GM18861 (cell line): ENCODE results near the gene KCNJ9.

ENCODE experiments used
- ATAC-seq: cut with Tn5 transposase; IDR thresholded peaks from one replicate; pipeline ENCODE4 v1.9.1; 2021; ENCODE audit not compliant: unreplicated experiment

The KCNJ9 gene

DNA sequence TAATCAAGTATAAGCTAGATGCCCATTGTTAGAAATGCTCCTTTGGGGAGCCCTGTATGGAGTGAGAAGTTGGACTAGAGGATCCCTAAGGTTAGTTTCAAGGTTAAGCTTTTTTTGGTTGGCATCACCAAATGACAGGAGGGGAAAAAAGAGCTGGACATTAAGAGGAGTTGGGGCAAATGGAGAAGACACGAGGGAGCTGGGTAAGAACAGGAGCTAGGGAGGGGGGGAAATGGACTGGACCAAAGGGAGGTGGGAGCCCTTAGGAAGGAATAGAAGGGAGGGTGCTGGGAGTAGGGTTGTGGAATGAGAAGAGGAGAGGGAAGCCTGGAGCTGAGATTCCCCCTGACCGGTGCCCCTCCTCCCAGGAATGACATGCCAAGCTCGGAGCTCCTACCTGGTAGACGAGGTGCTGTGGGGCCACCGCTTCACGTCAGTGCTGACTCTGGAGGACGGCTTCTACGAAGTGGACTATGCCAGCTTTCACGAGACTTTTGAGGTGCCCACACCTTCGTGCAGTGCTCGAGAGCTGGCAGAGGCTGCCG lies 5.9 kb downstream of the KCNJ9 start:
- ATAC-seq, result no peak

GRCh38 chr1:160089883-160090282 lies 8.5 kb downstream of the KCNJ9 start:
- no peak for ATAC-seq

- ATAC-seq, result no peak
These were observed 9.4 kb downstream of the KCNJ9 start for GRCh38 chr1:160090760-160091159.

DNA sequence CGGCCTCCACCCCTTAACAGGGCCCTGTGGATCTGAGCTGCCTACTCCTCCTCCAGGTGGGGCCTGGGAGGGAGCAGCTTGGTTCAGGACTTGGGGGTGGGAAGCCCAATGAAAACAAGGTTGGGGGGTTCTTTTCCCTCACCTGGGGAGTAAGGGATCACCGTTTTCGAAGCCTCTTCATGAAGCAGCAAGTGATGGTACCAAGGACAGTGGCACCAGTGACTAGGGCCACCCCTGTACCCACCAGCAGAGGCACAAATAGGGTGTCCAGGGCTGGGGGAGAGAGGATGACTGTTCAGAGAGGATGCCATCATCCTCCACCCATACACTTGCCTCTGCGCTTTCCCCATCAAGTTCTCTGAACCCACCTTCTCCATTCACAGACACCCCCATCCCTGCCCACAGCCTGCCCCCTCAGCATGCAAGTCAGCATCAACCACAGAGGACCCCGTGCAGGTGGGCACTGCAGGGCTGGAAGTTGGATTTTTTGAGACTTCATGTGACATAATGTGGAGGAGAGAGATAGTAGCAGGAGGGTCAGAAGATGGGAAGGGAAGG lies 10.4 kb downstream of the KCNJ9 start:
- no peak for ATAC-seq

DNA sequence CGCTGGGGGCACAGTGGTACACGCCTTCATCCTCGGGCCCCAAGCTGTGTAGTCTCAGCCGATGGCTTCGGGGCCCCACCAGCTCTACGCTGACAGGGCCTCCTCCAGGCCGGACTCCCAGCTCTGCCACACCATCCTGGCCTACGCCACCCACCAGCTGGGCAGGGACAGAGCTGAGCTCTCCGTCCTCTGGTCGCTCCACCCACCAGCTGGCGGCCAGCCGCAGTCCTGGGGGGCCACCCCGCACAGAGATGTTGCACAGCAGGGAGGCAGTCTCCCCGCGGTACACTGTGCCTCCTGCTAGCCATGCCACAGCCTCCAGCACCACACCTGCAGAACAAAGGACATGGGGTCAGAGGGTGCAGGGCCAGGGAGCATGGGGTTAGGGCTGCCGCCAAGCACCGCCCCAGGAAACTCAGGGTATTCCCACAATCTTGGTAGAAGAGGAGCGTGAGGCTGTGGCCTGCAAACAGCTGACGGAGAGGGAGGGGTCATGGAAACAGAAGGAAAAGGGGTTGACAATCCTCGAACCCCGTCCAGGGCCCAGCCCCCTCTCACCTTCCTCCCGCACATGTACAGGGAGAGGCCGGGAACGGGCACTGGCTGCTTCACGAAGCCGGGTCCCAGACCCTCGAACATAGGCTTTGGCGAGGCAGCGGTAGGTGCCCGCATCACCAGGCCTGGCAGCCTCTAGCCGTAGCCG lies 11.2 kb downstream of the KCNJ9 start:
- no peak for ATAC-seq

DNA sequence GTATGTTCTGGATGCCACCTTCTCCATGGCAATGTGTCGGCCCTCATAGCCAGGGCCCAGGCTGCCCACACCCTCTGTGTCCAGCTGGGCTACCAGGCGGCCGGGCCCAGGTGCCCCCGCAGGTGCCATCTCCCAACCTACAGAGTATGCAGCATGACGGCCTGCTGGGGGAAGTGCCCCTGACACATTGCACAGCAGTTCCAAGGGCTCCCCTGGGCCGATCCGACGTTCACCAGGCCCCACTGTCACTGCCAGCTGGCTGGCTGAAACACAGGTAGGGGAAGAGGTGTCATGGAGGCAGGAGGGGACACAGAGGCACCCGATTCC lies 11.7 kb downstream of the KCNJ9 start:
- no peak for ATAC-seq

DNA sequence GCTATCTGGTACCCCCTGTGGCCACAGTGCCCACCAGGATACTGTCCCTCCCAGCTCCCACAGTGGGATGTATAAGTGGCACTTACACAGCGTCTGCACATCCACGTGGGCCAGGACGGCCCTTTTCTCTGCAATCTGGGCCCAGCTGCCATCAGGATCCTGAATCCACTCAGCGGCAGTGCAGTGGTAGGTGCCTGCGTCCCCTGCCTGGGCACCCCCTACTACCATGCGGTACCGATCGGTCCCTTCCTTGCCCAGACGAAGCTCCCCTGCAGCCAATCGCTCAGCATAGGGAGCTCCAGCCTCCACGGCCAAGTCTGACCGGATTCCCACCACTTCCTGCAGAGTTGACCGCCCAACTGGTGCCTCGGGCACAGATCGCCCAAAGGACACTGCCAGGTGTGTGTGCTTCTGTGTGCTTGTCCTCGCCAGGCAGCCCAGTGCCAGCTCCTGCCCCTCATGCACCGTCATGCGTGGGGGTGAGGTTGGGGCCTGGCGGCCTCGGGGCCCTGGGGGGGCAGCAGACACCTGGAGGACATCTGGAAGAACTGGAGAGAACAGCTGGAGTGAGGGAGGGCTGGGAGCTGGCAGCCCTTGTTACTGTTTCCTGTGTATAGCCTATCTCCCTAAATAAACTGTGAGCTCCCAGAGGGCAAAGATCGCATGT lies 12.4 kb downstream of the KCNJ9 start:
- ATAC-seq, result no peak

GRCh38 chr1:160094291-160094625 lies 12.9 kb downstream of the KCNJ9 start:
- no peak for ATAC-seq

- ATAC-seq, result no peak
These were observed 13.5 kb downstream of the KCNJ9 start for GRCh38 chr1:160094806-160095205.

DNA sequence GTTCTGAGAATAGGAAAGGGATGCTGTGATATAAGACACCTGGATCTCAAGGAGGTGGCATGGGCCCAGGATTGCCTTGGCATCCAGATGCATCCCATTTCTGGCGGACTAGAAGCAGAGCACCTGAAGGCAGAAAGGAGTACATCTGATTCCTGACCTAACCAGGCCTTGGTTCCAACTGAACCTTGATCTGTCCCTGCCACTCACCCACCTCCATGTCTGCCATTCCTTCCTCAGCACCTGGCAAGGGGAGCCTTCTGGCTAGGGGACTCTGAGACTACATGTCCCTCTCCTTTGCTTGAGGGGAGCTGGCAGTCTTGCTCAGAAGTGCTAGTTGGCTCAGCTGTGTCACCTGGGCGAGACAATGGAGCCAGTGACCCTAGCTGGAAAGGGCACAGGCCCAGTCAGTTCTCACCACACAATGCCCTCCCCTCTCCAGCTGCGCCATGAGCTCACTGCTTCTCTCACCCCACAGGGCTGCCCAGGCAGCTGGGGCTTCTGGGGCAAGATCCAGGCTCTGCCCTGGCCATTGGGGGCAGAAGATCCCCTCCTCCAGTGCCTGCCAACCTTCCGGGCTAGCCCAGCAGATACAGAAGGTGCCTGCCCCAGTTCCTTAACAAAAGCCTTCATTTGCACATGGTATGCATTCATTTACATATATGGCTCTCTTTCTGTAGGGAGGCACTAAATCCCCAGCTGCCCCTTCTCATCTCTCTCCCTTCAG lies 14.2 kb downstream of the KCNJ9 start:
- no peak for ATAC-seq

- no peak for ATAC-seq
These were observed 15.2 kb downstream of the KCNJ9 start for GRCh38 chr1:160096274-160097116.

GRCh38 chr1:160097151-160097910 lies 16.0 kb downstream of the KCNJ9 start:
- no peak for ATAC-seq

- ATAC-seq, result peak; percentile 28
These were observed 16.8 kb downstream of the KCNJ9 start, which contains the start of gene IGSF8 for GRCh38 chr1:160097911-160098851. TSS of gene IGSF8 (minus strand) at chr1:160098619. CDS start at chr1:160098472, 147 bp downstream.

GRCh38 chr1:160098852-160099561 lies 17.7 kb downstream of the KCNJ9 start:
- ATAC-seq, result peak; percentile 74

- no peak for ATAC-seq
These were observed 18.5 kb downstream of the KCNJ9 start for GRCh38 chr1:160099716-160100375.

DNA sequence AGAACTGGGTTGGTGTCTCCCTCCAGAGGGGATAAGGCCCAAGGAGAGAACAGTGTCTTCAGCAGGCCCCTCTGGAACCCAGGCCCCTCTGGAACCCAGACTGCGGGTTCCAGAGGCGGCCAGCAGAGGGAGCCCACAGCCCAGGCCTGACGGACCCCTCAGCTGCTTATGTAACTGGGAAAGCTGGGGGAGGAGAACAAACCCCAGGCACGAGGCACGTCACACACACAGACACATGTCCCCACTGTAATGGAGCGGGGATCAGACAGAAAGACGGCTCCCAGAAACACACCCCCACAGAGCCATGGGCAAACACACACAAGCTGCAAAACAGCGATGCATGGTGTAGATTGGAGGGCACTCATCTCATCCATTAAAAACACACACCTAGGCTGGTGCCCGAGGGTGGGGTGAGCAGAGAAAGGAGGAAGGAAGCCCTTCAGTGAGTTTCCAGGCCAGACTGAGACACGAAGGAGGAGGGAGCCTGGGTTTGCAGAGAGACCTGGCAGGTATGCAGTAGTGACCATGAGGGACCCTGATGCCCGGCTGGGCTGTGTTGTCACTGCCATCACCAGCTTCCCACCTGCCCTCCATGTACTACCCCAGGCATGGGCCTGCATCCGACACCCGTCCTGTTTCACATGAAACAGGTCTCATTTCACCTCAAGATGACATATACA lies 19.8 kb downstream of the KCNJ9 start:
- ATAC-seq, result peak; percentile 27
